NCI-H1436 (cell line): ENCODE results near the gene SRP68.

ENCODE experiments used
- DNase-seq: peaks from one replicate; lab custom pipeline; 2025; lab: John Stamatoyannopoulos, UW

The SRP68 gene

GRCh38 chr17:75996665-75997590 is 75.4 kb downstream of the SRP68 start:
- no peak for DNase-seq

- DNase-seq: no peak
Observed at GRCh38 chr17:75995385-75995925, 76.9 kb downstream of the SRP68 start.

- no peak for DNase-seq
Observed at GRCh38 chr17:75994802-75995370, 77.4 kb downstream of the SRP68 start.

- DNase-seq: no peak
Observed at GRCh38 chr17:75991396-75991795, 80.9 kb downstream of the SRP68 start.
